HG03460 (cell line): ENCODE measurements around the gene DAB1.

Experiments
- ATAC-seq: cut with Tn5 transposase; IDR thresholded peaks from one replicate; pipeline ENCODE4 v1.9.1; 2021; ENCODE audit not compliant: unreplicated experiment

The DAB1 gene

DNA sequence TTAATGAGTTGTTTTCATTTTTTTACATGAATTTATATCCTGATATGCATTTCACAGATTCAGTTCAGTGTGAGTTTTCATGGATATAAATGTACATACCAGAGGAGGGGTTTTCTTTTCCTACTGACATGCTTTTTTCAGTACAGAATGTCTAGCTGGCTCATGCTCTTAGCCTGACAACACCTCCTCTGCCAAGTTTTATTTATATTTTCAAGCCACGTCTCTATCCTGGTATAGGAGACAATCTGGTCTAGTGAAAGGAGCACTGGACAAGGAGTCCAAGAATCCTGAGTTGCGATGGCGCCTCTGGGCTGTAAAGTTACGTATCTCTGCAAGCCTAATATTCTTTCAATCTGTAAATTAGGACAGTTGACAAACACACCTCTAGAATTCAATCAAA, 4.9 kb downstream of the DAB1 start:
- no peak for ATAC-seq

- no peak for ATAC-seq
Observed at GRCh38 chr1:57411262-57411661, 12.6 kb downstream of the DAB1 start.

GRCh38 chr1:57410508-57410907, 13.4 kb downstream of the DAB1 start:
- ATAC-seq: no peak

GRCh38 chr1:57407928-57408327, 15.9 kb downstream of the DAB1 start:
- no peak for ATAC-seq

DNA sequence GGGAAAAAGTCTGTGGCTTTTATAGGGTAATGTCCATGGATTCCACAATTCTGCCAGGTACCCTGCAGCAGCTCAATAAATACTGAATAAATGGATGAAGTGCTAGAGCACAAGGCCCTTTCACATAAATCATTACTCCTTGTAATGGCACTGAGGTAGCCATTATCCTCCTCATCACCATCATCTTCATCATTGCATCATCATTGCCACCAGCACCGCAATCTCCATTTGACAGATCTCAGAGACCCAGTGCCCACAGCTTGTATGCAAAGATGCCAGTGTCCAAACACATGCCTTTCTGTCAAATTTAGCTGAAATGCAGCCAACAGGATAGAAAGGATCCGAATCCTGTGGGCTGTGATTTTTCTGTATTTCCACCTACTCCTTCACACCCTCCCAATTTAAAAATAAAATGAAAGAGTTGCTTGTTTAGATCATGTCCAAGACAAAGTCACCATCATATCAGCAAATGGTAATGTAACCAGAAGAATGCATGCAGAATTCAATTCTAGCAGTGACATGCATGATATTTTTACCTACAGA, 17.4 kb downstream of the DAB1 start:
- ATAC-seq: no peak

DNA sequence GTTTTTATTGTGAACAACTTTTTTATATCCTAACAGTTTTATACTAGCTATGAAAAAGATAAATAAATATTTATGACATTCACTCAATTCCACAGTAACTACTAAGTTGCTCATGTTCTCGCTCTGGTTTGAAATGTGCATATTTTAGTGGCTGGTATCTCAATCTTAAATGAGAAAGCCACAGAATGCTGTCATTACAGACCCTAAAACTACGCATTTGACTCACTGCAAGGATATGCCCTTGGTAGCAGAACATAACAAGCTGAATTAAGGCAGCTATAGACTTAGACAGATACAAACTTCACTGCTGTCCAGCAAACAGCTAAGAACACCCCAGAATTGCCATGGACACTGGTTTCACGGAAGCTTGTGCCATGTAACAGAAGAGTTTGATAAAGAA, 19.0 kb downstream of the DAB1 start:
- no peak for ATAC-seq

- ATAC-seq: no peak
Observed at GRCh38 chr1:57403201-57403600, 20.7 kb downstream of the DAB1 start.

DNA sequence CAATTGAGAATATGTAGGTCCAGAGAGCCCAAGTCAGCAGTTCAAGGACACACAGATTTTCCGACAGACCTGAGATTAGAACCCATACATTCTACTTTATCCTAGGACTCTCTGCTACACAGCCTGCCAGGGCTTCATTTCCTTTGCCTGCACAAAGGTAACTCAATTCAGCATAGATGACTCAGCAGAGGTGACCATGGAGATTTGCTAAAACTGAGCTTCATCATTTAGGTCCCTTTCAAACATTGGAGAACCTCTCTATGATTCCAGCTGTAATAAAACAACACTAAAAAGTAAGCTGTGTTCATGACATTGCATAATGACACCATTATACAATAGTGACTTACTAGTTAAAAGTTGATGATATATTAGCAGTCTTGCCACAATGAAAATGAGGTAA, 22.2 kb downstream of the DAB1 start:
- ATAC-seq: no peak

DNA sequence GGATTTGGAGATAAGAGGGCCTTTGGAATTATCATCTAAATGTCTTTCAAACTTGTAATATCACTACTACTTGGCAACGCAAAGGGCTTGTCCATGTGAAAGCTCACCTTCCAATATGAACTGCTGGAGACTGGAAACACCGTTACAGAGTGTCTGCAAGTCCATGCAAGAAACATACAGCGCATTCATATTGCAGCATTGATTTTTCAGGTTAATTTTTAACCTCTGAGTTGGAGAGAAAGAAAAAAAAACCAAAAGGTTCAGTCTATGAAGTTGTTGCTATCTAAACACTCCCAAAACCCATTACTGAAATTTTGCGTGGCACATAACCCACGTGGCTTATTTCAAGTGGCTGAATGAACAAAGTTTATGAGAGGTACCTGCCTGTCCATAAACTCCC, 23.8 kb downstream of the DAB1 start:
- ATAC-seq: no peak

DNA sequence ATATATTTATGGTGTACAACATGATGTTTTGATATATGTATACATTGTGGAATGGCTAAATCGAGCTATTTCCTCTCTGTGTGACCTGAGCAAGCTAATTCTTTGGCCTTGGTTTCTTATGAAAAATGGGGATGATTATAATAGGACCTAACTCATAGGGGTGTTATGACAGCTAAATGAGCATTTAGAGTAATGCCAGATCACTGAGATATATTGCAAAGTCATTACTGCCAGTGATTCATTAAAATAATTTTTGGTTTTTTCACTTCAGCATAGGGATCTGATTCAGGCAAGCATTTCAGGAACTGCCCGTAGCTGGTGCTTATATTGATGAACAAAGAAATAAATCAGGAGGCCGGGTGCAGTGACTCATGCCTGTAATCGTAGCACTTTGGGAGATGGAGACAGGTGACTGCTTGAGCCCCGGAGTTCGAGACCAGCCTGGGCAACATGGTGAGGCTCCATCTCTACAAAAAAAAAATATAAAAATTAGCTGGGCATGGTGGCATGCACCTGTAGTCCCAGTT, 30.7 kb downstream of the DAB1 start:
- no peak for ATAC-seq

GRCh38 chr1:57385336-57385735, 38.5 kb downstream of the DAB1 start:
- no peak for ATAC-seq

GRCh38 chr1:57384901-57385300, 39.0 kb downstream of the DAB1 start:
- ATAC-seq: no peak

- ATAC-seq: no peak
Observed at GRCh38 chr1:57384284-57384683, 39.6 kb downstream of the DAB1 start.

- ATAC-seq: no peak
Observed at GRCh38 chr1:57381871-57382270, 42.0 kb downstream of the DAB1 start.

GRCh38 chr1:57381426-57381825, 42.4 kb downstream of the DAB1 start:
- ATAC-seq: no peak

- no peak for ATAC-seq
Observed at GRCh38 chr1:57380923-57381322, 42.9 kb downstream of the DAB1 start.

- ATAC-seq: no peak
Observed at GRCh38 chr1:57378534-57378933, 45.3 kb downstream of the DAB1 start.

DNA sequence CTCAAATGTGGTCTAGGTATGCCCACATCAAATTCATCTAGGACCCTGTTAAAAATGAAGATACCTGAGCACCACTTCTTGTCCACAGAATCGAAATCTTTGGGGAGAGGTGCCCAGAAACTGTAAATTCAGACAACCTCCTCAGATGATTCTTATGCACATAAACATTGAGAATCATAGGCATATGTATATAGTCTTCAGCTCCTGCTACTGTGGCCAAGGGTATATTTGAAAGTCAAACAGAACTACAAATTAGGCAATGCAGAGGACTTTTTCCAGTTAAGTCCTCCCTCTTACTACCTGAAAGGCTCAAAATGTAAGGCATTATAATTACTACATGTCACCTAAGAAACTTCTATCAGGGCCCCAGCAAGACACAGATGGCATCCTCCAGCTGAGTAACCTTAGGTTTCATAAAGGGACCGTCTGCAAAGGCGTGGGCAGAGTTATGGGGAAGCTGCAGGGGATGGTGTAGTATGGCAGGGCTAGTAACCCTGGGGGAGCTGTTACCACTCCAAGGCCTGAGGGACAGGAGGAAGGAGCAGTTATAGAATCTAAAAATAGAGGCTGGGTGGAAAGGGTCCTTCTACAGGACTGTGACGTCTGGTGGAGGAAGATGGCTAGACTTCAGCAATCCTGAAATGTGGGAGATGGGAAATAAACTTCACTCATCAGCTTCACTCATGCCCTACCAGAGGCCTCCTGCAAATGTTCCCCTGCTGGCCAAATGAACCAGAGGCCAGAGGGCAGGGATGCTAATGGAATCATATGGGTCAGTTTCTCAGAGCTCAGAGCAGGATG, 46.3 kb downstream of the DAB1 start:
- no peak for ATAC-seq

DNA sequence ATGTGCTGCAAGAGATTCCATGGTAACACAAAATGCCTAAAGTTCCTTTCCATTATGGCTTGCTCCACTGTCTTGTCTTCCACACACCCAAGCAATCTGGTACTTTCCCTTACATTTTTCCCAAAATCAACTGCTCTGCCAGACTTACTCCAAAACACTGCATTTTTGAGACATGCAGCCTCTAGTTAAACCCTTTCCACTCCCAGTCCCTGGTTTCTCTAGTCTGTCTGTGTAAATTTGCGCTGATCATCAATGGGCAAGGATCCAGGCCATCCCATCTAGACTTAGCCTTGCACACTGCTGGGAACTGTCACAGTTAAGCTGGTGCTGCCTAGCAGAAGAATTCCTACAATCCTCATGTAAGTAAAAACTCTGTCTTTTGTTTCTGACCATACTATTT, 47.8 kb downstream of the DAB1 start:
- ATAC-seq: no peak

DNA sequence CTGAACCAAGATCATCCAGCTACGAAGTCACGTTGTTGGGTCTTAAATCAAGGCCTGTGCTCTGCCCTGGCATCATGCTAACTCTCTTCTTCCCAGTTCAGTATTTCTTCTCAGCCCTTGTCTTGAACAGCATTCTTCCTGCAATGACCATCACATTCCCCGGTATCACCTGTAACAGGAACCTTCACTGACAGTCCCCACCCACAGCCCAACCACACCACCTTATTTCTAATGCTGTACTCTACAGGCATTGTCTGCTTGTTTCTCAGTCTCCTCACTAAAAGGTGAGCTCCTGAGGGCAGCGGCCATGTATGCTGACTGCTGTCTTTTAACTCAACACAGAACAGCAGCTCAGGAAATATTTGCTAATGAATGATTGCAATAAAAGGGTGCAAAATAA, 54.0 kb downstream of the DAB1 start:
- no peak for ATAC-seq

GRCh38 chr1:57367945-57368344, 55.9 kb downstream of the DAB1 start:
- ATAC-seq: no peak

GRCh38 chr1:57363643-57364042, 60.2 kb downstream of the DAB1 start:
- ATAC-seq: no peak

DNA sequence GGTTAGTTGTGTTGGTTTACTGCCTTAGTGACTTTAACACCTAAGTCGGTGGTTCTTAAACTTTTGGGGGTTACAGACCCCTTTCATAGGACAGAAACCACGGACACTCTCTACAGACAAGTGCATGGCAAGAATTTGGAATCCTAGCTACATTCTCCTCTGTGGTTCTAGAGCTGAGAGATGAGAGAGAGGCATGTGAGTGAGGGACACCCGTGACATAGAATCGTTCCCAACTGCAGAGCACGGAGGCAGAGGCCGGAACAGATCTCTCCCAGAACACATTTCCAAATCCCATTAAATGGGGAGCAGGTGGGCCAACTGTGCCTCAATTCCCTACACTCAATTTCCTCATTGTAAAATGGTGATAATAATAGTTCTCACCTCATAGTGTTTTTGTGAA, 60.7 kb downstream of the DAB1 start:
- ATAC-seq: no peak
